GM18520 (cell line): ENCODE data around the gene F13A1.
"Not testable (repeated sequence)": the region's sequence is repeated elsewhere in the genome, so short reads cannot be mapped to it uniquely, and the experiment has no call there.

ENCODE experiments used
- ATAC-seq: cut with Tn5 transposase; IDR thresholded peaks from one replicate; pipeline ENCODE4 v1.9.1; 2021; ENCODE audit not compliant: unreplicated experiment

Gene F13A1

GRCh38 chr6:6317825-6318733 lies 2.4 kb downstream of the F13A1 start:
- no peak for ATAC-seq

- ATAC-seq: no peak
Measured at GRCh38 chr6:6317386-6317785, 3.1 kb downstream of the F13A1 start.

GRCh38 chr6:6315660-6316059 lies 4.8 kb downstream of the F13A1 start:
- no peak for ATAC-seq

- no peak for ATAC-seq
Measured at GRCh38 chr6:6314596-6314995, 5.9 kb downstream of the F13A1 start.

GRCh38 chr6:6312901-6313441 lies 7.5 kb downstream of the F13A1 start:
- ATAC-seq: no peak

GRCh38 chr6:6305575-6305974 lies 14.9 kb downstream of the F13A1 start:
- no peak for ATAC-seq

- not testable (repeated sequence) for ATAC-seq
Measured at GRCh38 chr6:6300383-6300782, 20.1 kb downstream of the F13A1 start.

- ATAC-seq: no peak
Measured at GRCh38 chr6:6293317-6293716, 27.1 kb downstream of the F13A1 start.

GRCh38 chr6:6287415-6287814 lies 33.0 kb downstream of the F13A1 start:
- ATAC-seq: no peak

- ATAC-seq: no peak
Measured at GRCh38 chr6:6285679-6286078, 34.8 kb downstream of the F13A1 start.

GRCh38 chr6:6284221-6284966 lies 36.1 kb downstream of the F13A1 start:
- ATAC-seq: no peak

- ATAC-seq: no peak
Measured at GRCh38 chr6:6283746-6284145, 36.7 kb downstream of the F13A1 start.

- no peak for ATAC-seq
Measured at GRCh38 chr6:6282716-6283115, 37.7 kb downstream of the F13A1 start.

- no peak for ATAC-seq
Measured at GRCh38 chr6:6277413-6277812, 43.0 kb downstream of the F13A1 start.

- no peak for ATAC-seq
Measured at GRCh38 chr6:6270948-6271535, 49.4 kb downstream of the F13A1 start.

GRCh38 chr6:6260196-6260722 lies 60.2 kb downstream of the F13A1 start:
- ATAC-seq: no peak

GRCh38 chr6:6256886-6257285 lies 63.6 kb downstream of the F13A1 start:
- no peak for ATAC-seq

- no peak for ATAC-seq
Measured at GRCh38 chr6:6256259-6256658, 64.2 kb downstream of the F13A1 start.

- ATAC-seq: no peak
Measured at GRCh38 chr6:6251555-6252280, 68.7 kb downstream of the F13A1 start.

- no peak for ATAC-seq
Measured at GRCh38 chr6:6248651-6249050, 71.8 kb downstream of the F13A1 start.

GRCh38 chr6:6246544-6246943 lies 73.9 kb downstream of the F13A1 start:
- ATAC-seq: peak; percentile 87
